HEK293 (cell line): ENCODE results near the gene FBXW11.

ENCODE experiments used
- BCL11A ChIP-seq: fragments of 450-650 bp; formaldehyde crosslinking; IDR thresholded peaks from 2 replicates; pipeline ENCODE4 v1.5.1; 2016; ENCODE audit warnings: low read depth, missing biosample characterization, missing genetic modification characterization
- ZNF138 ChIP-seq: fragments of 450-650 bp; formaldehyde crosslinking; IDR thresholded peaks from 2 replicates; pipeline ENCODE4 v1.5.1; 2016; ENCODE audit warnings: missing biosample characterization, missing genetic modification characterization, borderline replicate concordance
- ZNF140 ChIP-seq: fragments of 450-650 bp; formaldehyde crosslinking; IDR thresholded peaks from 2 replicates; pipeline ENCODE4 v1.5.1; 2016; ENCODE audit warnings: missing biosample characterization, missing genetic modification characterization
- ZNF184 ChIP-seq: fragments of 450-650 bp; IDR thresholded peaks from 2 replicates; pipeline ENCODE4 v1.5.1; 2018; ENCODE audit warnings: missing biosample characterization, mild to moderate bottlenecking, missing genetic modification characterization
- ZNF529 ChIP-seq: fragments of 450-650 bp; formaldehyde crosslinking; IDR thresholded peaks from 2 replicates; pipeline ENCODE4 v1.5.1; 2017; ENCODE audit warnings: missing genetic modification characterization, missing biosample characterization; ENCODE audit not compliant: insufficient replicate concordance
- ZNF549 ChIP-seq: fragments of 450-650 bp; IDR thresholded peaks from 2 replicates; pipeline ENCODE4 v1.5.1; 2018; ENCODE audit warnings: missing biosample characterization, missing genetic modification characterization, mild to moderate bottlenecking, inconsistent platforms, moderate library complexity
- ZNF777 ChIP-seq: fragments of 450-650 bp; formaldehyde crosslinking; IDR thresholded peaks from 2 replicates; pipeline ENCODE4 v1.5.1; 2017; ENCODE audit warnings: missing biosample characterization, missing genetic modification characterization, borderline replicate concordance
- TF ChIP-seq, protein P1 (sequence below): fragments of 450-650 bp; formaldehyde crosslinking; IDR thresholded peaks from 2 replicates; pipeline ENCODE4 v1.5.1; 2016; ENCODE audit warnings: missing biosample characterization, missing genetic modification characterization
- TF ChIP-seq, protein P2 (sequence below): fragments of 450-650 bp; formaldehyde crosslinking; IDR thresholded peaks from 2 replicates; pipeline ENCODE4 v1.5.1; 2016; ENCODE audit warnings: missing biosample characterization, missing genetic modification characterization
- TF ChIP-seq, protein P3 (sequence below): fragments of 450-650 bp; formaldehyde crosslinking; IDR thresholded peaks from 2 replicates; pipeline ENCODE4 v1.5.1; 2016; ENCODE audit warnings: missing biosample characterization, missing genetic modification characterization

DNA sequence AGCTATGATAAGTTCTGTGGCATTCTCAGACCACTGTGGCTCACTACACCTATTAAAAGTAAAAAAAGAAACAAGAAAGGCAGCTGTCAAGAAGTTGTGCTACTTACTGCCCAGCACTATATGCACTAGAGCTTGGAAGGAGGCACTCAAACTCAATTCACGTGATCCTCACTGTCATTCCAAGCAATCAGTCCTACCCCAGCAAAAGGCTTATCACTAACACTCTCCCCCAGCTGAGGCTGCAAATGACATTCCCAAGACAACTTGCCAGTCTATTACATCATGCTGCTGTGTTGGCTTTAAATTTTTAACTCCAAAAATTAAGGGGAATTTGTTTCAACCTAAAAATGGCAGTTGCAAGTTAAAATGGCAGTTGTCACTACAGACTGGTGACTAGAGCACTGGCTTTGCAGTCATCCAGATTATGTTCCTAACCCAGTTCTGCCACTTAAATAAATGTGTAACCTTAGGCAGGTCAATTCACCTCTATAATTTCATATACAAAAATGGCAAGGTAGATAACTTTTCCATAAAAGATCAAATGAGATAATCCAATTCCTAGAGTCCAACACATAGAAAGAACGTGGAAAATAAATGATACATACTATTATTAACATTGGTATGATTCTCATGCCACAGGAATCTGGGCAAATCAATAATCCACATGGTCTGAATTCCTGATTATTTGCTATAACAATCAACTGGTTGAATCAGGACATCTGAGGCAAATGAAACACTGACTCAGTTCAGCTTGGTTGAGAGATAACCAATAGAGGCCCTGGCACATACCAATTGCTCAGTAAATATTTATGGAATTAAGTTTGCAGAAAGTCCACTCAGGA lies 52.4 kb downstream of the FBXW11 start:
- TF ChIP-seq, protein P1, sequence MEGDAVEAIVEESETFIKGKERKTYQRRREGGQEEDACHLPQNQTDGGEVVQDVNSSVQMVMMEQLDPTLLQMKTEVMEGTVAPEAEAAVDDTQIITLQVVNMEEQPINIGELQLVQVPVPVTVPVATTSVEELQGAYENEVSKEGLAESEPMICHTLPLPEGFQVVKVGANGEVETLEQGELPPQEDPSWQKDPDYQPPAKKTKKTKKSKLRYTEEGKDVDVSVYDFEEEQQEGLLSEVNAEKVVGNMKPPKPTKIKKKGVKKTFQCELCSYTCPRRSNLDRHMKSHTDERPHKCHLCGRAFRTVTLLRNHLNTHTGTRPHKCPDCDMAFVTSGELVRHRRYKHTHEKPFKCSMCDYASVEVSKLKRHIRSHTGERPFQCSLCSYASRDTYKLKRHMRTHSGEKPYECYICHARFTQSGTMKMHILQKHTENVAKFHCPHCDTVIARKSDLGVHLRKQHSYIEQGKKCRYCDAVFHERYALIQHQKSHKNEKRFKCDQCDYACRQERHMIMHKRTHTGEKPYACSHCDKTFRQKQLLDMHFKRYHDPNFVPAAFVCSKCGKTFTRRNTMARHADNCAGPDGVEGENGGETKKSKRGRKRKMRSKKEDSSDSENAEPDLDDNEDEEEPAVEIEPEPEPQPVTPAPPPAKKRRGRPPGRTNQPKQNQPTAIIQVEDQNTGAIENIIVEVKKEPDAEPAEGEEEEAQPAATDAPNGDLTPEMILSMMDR (tag by site-specific recombination) = no peak
- TF ChIP-seq ZNF138 (tag by site-specific recombination) = no peak
- no peak for TF ChIP-seq ZNF140
- TF ChIP-seq ZNF549 = no peak
- TF ChIP-seq, protein P2, sequence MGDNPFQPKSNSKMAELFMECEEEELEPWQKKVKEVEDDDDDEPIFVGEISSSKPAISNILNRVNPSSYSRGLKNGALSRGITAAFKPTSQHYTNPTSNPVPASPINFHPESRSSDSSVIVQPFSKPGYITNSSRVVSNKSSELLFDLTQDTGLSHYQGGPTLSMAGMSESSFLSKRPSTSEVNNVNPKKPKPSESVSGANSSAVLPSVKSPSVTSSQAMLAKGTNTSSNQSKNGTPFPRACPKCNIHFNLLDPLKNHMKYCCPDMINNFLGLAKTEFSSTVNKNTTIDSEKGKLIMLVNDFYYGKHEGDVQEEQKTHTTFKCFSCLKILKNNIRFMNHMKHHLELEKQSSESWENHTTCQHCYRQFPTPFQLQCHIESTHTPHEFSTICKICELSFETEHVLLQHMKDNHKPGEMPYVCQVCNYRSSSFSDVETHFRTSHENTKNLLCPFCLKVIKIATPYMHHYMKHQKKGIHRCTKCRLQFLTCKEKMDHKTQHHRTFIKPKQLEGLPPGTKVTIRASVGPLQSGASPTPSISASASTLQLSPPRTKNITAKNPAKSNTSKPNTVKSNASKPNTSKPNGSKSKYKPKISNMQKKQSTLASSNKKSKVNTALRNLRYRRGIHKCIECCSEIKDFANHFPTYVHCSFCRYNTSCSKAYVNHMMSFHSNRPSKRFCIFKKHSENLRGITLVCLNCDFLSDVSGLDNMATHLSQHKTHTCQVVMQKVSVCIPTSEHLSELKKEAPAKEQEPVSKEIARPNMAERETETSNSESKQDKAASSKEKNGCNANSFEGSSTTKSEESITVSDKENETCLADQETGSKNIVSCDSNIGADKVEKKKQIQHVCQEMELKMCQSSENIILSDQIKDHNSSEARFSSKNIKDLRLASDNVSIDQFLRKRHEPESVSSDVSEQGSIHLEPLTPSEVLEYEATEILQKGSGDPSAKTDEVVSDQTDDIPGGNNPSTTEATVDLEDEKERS (tag by site-specific recombination) = no peak
- no peak for TF ChIP-seq ZNF529 (tag by site-specific recombination)
- 0 out of 2 replicates have a peak, but pooled peaks have one; percentile 11 for TF ChIP-seq ZNF184 (tag by site-specific recombination)
- TF ChIP-seq BCL11A (tag by site-specific recombination) = no peak
- no peak for TF ChIP-seq ZNF777 (tag by site-specific recombination)
- TF ChIP-seq, protein P3, sequence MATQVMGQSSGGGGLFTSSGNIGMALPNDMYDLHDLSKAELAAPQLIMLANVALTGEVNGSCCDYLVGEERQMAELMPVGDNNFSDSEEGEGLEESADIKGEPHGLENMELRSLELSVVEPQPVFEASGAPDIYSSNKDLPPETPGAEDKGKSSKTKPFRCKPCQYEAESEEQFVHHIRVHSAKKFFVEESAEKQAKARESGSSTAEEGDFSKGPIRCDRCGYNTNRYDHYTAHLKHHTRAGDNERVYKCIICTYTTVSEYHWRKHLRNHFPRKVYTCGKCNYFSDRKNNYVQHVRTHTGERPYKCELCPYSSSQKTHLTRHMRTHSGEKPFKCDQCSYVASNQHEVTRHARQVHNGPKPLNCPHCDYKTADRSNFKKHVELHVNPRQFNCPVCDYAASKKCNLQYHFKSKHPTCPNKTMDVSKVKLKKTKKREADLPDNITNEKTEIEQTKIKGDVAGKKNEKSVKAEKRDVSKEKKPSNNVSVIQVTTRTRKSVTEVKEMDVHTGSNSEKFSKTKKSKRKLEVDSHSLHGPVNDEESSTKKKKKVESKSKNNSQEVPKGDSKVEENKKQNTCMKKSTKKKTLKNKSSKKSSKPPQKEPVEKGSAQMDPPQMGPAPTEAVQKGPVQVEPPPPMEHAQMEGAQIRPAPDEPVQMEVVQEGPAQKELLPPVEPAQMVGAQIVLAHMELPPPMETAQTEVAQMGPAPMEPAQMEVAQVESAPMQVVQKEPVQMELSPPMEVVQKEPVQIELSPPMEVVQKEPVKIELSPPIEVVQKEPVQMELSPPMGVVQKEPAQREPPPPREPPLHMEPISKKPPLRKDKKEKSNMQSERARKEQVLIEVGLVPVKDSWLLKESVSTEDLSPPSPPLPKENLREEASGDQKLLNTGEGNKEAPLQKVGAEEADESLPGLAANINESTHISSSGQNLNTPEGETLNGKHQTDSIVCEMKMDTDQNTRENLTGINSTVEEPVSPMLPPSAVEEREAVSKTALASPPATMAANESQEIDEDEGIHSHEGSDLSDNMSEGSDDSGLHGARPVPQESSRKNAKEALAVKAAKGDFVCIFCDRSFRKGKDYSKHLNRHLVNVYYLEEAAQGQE (tag by site-specific recombination) = no peak
